ENCODE data around the gene SORL1.
"Not testable (repeated sequence)": the region's sequence is repeated elsewhere in the genome, so short reads cannot be mapped to it uniquely, and the experiment has no call there.

SORL1 gene

GRCh38 chr11:121569332-121570299, 117.5 kb downstream of the SORL1 start:
- DNase-seq, result not testable (repeated sequence)

GRCh38 chr11:121570453-121570852, 118.3 kb downstream of the SORL1 start:
- no peak for DNase-seq

- DNase-seq, result peak; percentile 33
These were observed 119.4 kb downstream of the SORL1 start for GRCh38 chr11:121571506-121571905.

- DNase-seq, result no peak
These were observed 120.5 kb downstream of the SORL1 start for GRCh38 chr11:121572571-121573059.

GRCh38 chr11:121574801-121575200, 122.7 kb downstream of the SORL1 start:
- DNase-seq, result no peak

GRCh38 chr11:121575250-121575962, 123.3 kb downstream of the SORL1 start:
- DNase-seq, result no peak

- no peak for DNase-seq
These were observed 123.8 kb downstream of the SORL1 start for GRCh38 chr11:121575963-121576290.

GRCh38 chr11:121576531-121576930, 124.4 kb downstream of the SORL1 start:
- no peak for DNase-seq

- DNase-seq, result no peak
These were observed 125.2 kb downstream of the SORL1 start for GRCh38 chr11:121577106-121577848.

GRCh38 chr11:121578251-121578976, 126.3 kb downstream of the SORL1 start:
- no peak for DNase-seq

GRCh38 chr11:121580154-121580553, 128.0 kb downstream of the SORL1 start:
- DNase-seq, result no peak

GRCh38 chr11:121581607-121582006, 129.5 kb downstream of the SORL1 start:
- no peak for DNase-seq

GRCh38 chr11:121582296-121582695, 130.2 kb downstream of the SORL1 start:
- no peak for DNase-seq

- DNase-seq, result no peak
These were observed 131.7 kb downstream of the SORL1 start for GRCh38 chr11:121583825-121584224.

- no peak for DNase-seq
These were observed 134.6 kb downstream of the SORL1 start for GRCh38 chr11:121586750-121587149.

GRCh38 chr11:121587182-121587581, 135.1 kb downstream of the SORL1 start:
- DNase-seq, result no peak

GRCh38 chr11:121588747-121589146, 136.6 kb downstream of the SORL1 start:
- DNase-seq, result no peak

GRCh38 chr11:121589946-121590537, 137.9 kb downstream of the SORL1 start:
- no peak for DNase-seq

GRCh38 chr11:121590772-121591404, 138.8 kb downstream of the SORL1 start:
- no peak for DNase-seq

- peak; percentile 39 for DNase-seq
These were observed 139.4 kb downstream of the SORL1 start for GRCh38 chr11:121591405-121592033.

GRCh38 chr11:121592708-121593107, 140.6 kb downstream of the SORL1 start:
- no peak for DNase-seq
